Measurements from ENCODE around the gene NSG2.

The NSG2 gene

DNA sequence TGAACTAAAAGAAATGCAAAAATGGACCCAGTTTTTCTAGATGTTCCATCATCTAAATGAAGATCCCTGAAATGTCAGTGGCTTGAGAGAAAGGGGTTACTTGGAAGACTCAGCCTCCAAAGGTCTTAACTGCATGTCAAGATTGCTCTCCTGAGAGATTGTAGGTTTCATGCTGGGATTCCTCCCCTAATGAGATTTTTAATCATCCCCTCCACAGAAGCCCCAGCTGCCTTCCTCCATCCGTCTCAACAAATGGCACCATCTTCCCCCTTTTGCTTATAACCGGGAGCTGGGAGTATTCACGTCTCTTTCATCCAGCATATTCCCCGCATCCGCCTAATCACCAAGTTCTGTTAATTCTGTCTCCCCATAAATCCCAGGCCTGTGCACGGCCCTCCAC, 104.5 kb downstream of the NSG2 start:
- DNase-seq (ENCODE audit: low spot score), result no peak

- no peak for DNase-seq (ENCODE audit: low spot score)
Measured at GRCh38 chr5:174151599-174152181, 106.2 kb downstream of the NSG2 start.

GRCh38 chr5:174154559-174154958, 109.1 kb downstream of the NSG2 start:
- no peak for DNase-seq (ENCODE audit: low spot score)

- DNase-seq (ENCODE audit: low spot score), result no peak
Measured at GRCh38 chr5:174155281-174155680, 109.8 kb downstream of the NSG2 start.

- DNase-seq (ENCODE audit: low spot score), result no peak
Measured at GRCh38 chr5:174155706-174156105, 110.2 kb downstream of the NSG2 start.

DNA sequence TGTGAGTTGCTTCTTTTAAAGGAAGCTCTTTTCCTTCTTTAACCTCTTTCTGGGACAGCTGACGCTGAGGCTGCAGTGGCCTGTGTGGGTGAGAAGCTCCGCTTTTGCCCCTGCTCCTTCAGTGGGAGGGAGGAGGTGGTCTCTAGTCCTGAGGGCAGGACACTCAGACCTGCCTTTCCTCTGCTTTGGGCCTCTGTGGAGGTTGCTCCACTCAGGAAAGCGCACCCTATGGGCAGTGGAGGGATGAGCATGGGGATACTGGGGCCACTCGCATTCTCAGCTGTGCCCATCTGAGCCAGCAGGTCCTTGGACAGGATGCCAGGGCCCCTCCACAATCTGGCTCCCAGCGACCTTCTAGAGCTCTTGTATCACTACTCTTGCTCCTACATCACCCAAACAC, 111.5 kb downstream of the NSG2 start:
- no peak for DNase-seq (ENCODE audit: low spot score)

Measured in iPS-NIHi11 (cell line).